GM12872 (cell line): ENCODE data around the gene ANAPC2.

Source experiments
- TF ChIP-seq, protein P1 (sequence below): IDR thresholded peaks from 3 replicates; pipeline ENCODE4 v1.5.1; 2011; ENCODE audit warnings: low read depth, mild to moderate bottlenecking, low read length, moderate library complexity; ENCODE audit not compliant: insufficient read depth

The ANAPC2 gene

GRCh38 chr9:137202966-137203365 lies 14.6 kb upstream of the ANAPC2 start:
- TF ChIP-seq, protein P1, sequence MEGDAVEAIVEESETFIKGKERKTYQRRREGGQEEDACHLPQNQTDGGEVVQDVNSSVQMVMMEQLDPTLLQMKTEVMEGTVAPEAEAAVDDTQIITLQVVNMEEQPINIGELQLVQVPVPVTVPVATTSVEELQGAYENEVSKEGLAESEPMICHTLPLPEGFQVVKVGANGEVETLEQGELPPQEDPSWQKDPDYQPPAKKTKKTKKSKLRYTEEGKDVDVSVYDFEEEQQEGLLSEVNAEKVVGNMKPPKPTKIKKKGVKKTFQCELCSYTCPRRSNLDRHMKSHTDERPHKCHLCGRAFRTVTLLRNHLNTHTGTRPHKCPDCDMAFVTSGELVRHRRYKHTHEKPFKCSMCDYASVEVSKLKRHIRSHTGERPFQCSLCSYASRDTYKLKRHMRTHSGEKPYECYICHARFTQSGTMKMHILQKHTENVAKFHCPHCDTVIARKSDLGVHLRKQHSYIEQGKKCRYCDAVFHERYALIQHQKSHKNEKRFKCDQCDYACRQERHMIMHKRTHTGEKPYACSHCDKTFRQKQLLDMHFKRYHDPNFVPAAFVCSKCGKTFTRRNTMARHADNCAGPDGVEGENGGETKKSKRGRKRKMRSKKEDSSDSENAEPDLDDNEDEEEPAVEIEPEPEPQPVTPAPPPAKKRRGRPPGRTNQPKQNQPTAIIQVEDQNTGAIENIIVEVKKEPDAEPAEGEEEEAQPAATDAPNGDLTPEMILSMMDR: no peak

GRCh38 chr9:137201205-137201868 lies 13.0 kb upstream of the ANAPC2 start:
- TF ChIP-seq, protein P1: no peak

GRCh38 chr9:137200311-137201204 lies 12.2 kb upstream of the ANAPC2 start, which contains the start of gene TPRN:
TSS of gene TPRN (minus strand) at chr9:137200741. CDS start at chr9:137200711, 30 bp downstream.
- TF ChIP-seq, protein P1: no peak

DNA sequence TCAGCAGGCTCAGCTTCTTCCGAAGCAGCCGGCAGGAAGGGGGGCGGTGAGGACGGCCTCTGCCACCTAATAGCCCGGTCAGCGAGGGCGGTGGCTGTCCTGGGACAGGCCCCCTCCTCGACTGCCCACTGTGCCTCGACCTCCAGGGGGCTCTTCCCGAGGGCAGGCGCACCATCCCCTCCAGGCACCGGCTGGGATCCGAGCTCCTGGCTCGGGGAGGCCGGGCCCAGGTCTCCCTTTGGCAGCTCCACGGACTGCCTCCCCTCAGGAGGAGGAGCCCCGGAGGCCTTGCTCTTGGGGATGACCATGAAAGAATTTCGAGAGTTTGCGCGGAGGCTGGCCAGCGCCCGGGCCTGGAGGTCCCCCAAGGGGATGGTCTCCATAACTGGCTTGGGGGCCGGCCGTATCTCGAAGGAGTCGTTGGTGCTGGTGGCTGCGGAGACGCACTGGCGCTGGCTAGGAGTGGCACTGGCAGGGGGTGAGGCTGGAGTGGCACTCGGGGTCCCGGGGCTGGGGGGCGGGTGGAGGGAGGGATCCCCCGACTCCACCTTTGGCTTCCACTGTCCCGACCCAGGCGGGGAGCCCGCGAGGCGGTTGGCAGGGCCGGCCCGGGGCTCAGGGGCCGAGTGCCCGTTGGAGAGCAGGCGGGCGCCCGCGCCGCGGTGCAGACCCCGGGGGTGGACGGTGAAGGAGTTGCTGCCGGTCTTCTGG lies 11.2 kb upstream of the ANAPC2 start:
- TF ChIP-seq, protein P1: no peak

- TF ChIP-seq, protein P1: no peak
Observed at GRCh38 chr9:137198902-137199283, 10.5 kb upstream of the ANAPC2 start.

- TF ChIP-seq, protein P1: no peak
Observed at GRCh38 chr9:137198051-137198901, 9.9 kb upstream of the ANAPC2 start.
